ENCODE data around the gene LEKR1. TPM values are rescaled to one million over a fixed set of nuclear protein-coding genes. Genes with fewer than 3 reads are reported as not detected.

The LEKR1 gene
- total and polyA plus RNA-seq, 9 of the 15 experiments (the other 6 are each of a cell fraction or from before 2014, with no cell fraction given), result 0.76 to 1.8 (median 1.2) TPM

DNA sequence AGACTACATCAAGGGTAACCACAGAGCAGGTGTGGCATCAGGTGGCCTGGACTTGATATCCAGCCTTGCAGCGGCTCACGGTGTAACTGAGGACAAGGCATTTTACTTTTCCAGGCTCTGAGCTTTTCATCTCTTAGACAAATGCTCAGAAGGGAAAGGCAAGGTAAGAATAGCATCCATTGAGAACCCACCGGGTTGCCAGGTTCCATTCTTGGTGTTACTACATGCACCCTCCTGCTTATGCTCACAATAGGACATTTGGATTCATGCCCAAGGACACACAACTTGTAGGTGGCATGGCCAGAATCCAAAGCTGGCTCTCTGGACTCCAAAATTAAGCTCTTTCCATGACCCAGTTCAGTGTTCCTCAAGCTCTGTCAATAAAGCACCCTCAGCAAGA is 248.3 kb downstream of the LEKR1 start:
- Histone ChIP-seq H3K9ac (ENCODE audit: insufficient read depth in 1 of 2, low read depth in 2 of 2, low read length in 2 of 2) (no peak overlapping the region), H2AFZ (ENCODE audit: low read depth, low read length) (no peak overlapping the region), H3K4me2 (ENCODE audit: insufficient read depth, low read length) (no peak overlapping the region), H3K4me1 (replicated peaks in 1 of 2; ENCODE audit: control insufficient read depth in 2 of 2, insufficient read depth in 2 of 2, low read length in 2 of 2) (no peaks in the 10 kb centered on the region; a peak in 1 of 5 replicates), H3K79me2 (ENCODE audit: control insufficient read depth, insufficient read depth, low read length) (no peaks in the 10 kb centered on the region), H3K9me1 (ENCODE audit: control insufficient read depth, insufficient read depth, low read length) (no peaks in the 10 kb centered on the region), H3K27me3 (ENCODE audit: control insufficient read depth in 2 of 2, insufficient read depth in 2 of 2, low read length in 2 of 2) (no peaks in the 10 kb centered on the region), H4K20me1 (replicated peaks; ENCODE audit: control insufficient read depth, insufficient read depth, low read length) (no peaks in the 10 kb centered on the region), H3K9me3 (replicated peaks; ENCODE audit: control insufficient read depth, insufficient read depth, low read depth, low read length) (no peaks in the 10 kb centered on the region), H3K4me3 (no peak overlapping the region), H3K27ac (ENCODE audit: extremely low read depth, low read depth, low read length) (no peak overlapping the region), H3K36me3 (ENCODE audit: control insufficient read depth, insufficient read depth, low read length) (no peaks in the 10 kb centered on the region)
- ATAC-seq (no peak), DNase-seq (ENCODE audit: extremely low read depth in 1 of 4, low spot score in 3 of 4) (no peak), FAIRE-seq (no peak)
- ChIA-PET CTCF (ENCODE audit: low intra/inter-chr PET ratio) (no interaction called here), POLR2A (no interaction called here)
- intact Hi-C loops (cut with micrococcal nuclease), result no loop called here
- no peak for TF ChIP-seq FOXM1 (IDR thresholded peaks at IDR 0.05; ENCODE audit: low read depth)
- TF ChIP-seq FOXM1 (CRISPR knock-in tag; IDR thresholded peaks at IDR 0.05; ENCODE audit: low read depth), result no peak
- TF ChIP-seq ZNF347 (CRISPR knock-in tag; IDR thresholded peaks at IDR 0.05; ENCODE audit: low read depth), result no peak
- TF ChIP-seq PML (IDR thresholded peaks at IDR 0.05; ENCODE audit: low read length), result no peak
- TF ChIP-seq ZNF79 (CRISPR knock-in tag; IDR thresholded peaks at IDR 0.05; ENCODE audit: low read depth), result no peak
- TF ChIP-seq, protein P1, sequence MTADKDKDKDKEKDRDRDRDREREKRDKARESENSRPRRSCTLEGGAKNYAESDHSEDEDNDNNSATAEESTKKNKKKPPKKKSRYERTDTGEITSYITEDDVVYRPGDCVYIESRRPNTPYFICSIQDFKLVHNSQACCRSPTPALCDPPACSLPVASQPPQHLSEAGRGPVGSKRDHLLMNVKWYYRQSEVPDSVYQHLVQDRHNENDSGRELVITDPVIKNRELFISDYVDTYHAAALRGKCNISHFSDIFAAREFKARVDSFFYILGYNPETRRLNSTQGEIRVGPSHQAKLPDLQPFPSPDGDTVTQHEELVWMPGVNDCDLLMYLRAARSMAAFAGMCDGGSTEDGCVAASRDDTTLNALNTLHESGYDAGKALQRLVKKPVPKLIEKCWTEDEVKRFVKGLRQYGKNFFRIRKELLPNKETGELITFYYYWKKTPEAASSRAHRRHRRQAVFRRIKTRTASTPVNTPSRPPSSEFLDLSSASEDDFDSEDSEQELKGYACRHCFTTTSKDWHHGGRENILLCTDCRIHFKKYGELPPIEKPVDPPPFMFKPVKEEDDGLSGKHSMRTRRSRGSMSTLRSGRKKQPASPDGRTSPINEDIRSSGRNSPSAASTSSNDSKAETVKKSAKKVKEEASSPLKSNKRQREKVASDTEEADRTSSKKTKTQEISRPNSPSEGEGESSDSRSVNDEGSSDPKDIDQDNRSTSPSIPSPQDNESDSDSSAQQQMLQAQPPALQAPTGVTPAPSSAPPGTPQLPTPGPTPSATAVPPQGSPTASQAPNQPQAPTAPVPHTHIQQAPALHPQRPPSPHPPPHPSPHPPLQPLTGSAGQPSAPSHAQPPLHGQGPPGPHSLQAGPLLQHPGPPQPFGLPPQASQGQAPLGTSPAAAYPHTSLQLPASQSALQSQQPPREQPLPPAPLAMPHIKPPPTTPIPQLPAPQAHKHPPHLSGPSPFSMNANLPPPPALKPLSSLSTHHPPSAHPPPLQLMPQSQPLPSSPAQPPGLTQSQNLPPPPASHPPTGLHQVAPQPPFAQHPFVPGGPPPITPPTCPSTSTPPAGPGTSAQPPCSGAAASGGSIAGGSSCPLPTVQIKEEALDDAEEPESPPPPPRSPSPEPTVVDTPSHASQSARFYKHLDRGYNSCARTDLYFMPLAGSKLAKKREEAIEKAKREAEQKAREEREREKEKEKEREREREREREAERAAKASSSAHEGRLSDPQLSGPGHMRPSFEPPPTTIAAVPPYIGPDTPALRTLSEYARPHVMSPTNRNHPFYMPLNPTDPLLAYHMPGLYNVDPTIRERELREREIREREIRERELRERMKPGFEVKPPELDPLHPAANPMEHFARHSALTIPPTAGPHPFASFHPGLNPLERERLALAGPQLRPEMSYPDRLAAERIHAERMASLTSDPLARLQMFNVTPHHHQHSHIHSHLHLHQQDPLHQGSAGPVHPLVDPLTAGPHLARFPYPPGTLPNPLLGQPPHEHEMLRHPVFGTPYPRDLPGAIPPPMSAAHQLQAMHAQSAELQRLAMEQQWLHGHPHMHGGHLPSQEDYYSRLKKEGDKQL (CRISPR knock-in tag; IDR thresholded peaks at IDR 0.05; ENCODE audit: borderline replicate concordance), result no peak
- no peak for TF ChIP-seq ZNF785 (CRISPR knock-in tag; IDR thresholded peaks at IDR 0.05)
- TF ChIP-seq ZC3H4 (CRISPR knock-in tag; IDR thresholded peaks at IDR 0.05; ENCODE audit: borderline replicate concordance), result no peak
- no peak for TF ChIP-seq NCOA1 (IDR thresholded peaks at IDR 0.05; ENCODE audit: low read depth)
- TF ChIP-seq DACH1 (IDR thresholded peaks at IDR 0.05; ENCODE audit: partially characterized antibody), result no peak
- TF ChIP-seq BCL6 (CRISPR knock-in tag; IDR thresholded peaks at IDR 0.05), result no peak
- no peak for TF ChIP-seq NFRKB (IDR thresholded peaks at IDR 0.05; ENCODE audit: low read depth)
- TF ChIP-seq, protein P2, sequence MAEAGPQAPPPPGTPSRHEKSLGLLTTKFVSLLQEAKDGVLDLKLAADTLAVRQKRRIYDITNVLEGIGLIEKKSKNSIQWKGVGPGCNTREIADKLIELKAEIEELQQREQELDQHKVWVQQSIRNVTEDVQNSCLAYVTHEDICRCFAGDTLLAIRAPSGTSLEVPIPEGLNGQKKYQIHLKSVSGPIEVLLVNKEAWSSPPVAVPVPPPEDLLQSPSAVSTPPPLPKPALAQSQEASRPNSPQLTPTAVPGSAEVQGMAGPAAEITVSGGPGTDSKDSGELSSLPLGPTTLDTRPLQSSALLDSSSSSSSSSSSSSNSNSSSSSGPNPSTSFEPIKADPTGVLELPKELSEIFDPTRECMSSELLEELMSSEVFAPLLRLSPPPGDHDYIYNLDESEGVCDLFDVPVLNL (CRISPR knock-in tag; IDR thresholded peaks at IDR 0.05; ENCODE audit: low read depth), result no peak
- TF ChIP-seq NR2F6 (CRISPR knock-in tag; IDR thresholded peaks at IDR 0.05), result no peak
- no peak for TF ChIP-seq RBBP5 (IDR thresholded peaks at IDR 0.05; ENCODE audit: borderline replicate concordance, insufficient read depth, low read length, poor library complexity, severe bottlenecking)
- in situ Hi-C loops (cut with MboI), result no loop called here
- BruUV-seq (replicated peaks), result no TSS peak
- 23% methylated on average over 3 of the region's 3 CpGs for WGBS (ENCODE audit: insufficient coverage, low coverage, missing lambda C conversion rate)

Data from K562 (cell line).